SK-N-MC (cell line): Measurements from ENCODE around the gene CELSR1.

Source experiments
- EZH2 ChIP-seq: fragments of 200-600 bp; sonication (generic); IDR thresholded peaks from one replicate; pipeline ENCODE4 v1.6.1; 2017; ENCODE audit warnings: antibody characterized with exemption
- FOXP2 ChIP-seq: optimal IDR thresholded peaks from 2 replicates; pipeline ENCODE3; 2011; ENCODE audit warnings: mild to moderate bottlenecking, moderate library complexity; ENCODE audit not compliant: insufficient read depth; ENCODE audit errors: extremely low read length, control extremely low read depth
- POLR2AphosphoS5 ChIP-seq: IDR thresholded peaks from 2 replicates; pipeline ENCODE4 v1.6.1; 2012; ENCODE audit warnings: mild to moderate bottlenecking, low read depth, low read length, borderline replicate concordance

- no peak for TF ChIP-seq POLR2AphosphoS5
- TF ChIP-seq EZH2, result no peak
- TF ChIP-seq FOXP2, result no peak
Observed at GRCh38 chr22:46424496-46424895, 112.9 kb downstream of the CELSR1 start.
